ENCODE data around the gene SLC25A26. TPM values are rescaled to one million over a fixed set of nuclear protein-coding genes. Genes with fewer than 3 reads are reported as not detected.

Gene SLC25A26
- total RNA-seq, 2 donors from 2014 or later, result 19.1 to 22.4 TPM

DNA sequence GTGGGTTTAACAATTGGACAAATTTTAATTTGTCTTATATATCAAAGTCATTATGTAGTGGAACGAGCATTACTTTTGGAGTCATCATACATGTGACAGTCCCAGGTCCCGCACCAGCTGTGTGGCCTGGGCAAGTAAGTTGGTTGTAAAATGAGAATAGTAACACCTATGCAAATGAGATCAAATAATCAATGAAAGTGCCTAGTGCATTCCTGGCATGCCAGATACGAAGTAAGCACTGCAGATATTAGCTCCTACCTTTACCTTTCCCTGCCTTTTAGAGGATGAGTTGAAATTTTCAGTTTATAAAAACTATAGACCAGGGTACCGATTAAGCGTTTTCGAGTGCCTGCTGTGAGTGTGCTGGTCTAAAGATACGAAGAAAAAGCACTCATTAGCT, 145.9 kb downstream of the SLC25A26 start:
- H3K27me3 ChIP-seq, result no peaks in the 10 kb centered on the region
- TF ChIP-seq, protein P1, sequence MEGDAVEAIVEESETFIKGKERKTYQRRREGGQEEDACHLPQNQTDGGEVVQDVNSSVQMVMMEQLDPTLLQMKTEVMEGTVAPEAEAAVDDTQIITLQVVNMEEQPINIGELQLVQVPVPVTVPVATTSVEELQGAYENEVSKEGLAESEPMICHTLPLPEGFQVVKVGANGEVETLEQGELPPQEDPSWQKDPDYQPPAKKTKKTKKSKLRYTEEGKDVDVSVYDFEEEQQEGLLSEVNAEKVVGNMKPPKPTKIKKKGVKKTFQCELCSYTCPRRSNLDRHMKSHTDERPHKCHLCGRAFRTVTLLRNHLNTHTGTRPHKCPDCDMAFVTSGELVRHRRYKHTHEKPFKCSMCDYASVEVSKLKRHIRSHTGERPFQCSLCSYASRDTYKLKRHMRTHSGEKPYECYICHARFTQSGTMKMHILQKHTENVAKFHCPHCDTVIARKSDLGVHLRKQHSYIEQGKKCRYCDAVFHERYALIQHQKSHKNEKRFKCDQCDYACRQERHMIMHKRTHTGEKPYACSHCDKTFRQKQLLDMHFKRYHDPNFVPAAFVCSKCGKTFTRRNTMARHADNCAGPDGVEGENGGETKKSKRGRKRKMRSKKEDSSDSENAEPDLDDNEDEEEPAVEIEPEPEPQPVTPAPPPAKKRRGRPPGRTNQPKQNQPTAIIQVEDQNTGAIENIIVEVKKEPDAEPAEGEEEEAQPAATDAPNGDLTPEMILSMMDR (IDR thresholded peaks at IDR 0.05), result no peak
- DNase-seq (ENCODE audit: low spot score), result no peak
- H3K9me3 ChIP-seq, result no peaks in the 10 kb centered on the region
- peak overlapping the region; percentile 41 to 84 for H3K27ac ChIP-seq
- no peaks in the 10 kb centered on the region for H3K36me3 ChIP-seq
- H3K4me3 ChIP-seq, result no peak overlapping the region
- peaks cover 0 to 47% of the 10 kb centered on the region in 2 donors for H3K4me1 ChIP-seq

DNA sequence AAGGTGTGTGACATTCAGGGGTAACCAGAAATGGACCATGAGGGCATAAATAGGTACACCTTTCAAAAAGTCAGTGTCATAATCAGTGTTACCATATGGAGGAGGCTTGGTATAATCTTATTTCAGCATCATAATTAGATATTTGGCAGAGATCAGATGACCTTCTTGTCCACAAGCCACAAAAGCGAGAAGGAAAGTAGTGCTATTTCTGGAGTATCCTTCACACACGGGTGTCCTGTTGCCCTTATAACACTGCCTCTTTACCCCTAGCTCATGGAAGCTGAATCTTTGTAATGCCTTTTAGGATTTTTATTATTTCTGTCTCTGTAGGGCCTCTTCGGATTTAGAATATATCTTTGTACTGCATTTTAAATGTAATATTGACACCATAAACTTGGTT, 147.2 kb downstream of the SLC25A26 start:
- no peak overlapping the region for H3K4me3 ChIP-seq
- H3K36me3 ChIP-seq, result no peaks in the 10 kb centered on the region
- DNase-seq (ENCODE audit: low spot score), result no peak
- no peaks in the 10 kb centered on the region for H3K27me3 ChIP-seq
- H3K27ac ChIP-seq, result peak overlapping the region; percentile 28 to 84
- H3K9me3 ChIP-seq, result no peaks in the 10 kb centered on the region
- H3K4me1 ChIP-seq, result peaks cover 0 to 48% of the 10 kb centered on the region in 2 donors
- TF ChIP-seq, protein P1 (IDR thresholded peaks at IDR 0.05), result no peak

DNA sequence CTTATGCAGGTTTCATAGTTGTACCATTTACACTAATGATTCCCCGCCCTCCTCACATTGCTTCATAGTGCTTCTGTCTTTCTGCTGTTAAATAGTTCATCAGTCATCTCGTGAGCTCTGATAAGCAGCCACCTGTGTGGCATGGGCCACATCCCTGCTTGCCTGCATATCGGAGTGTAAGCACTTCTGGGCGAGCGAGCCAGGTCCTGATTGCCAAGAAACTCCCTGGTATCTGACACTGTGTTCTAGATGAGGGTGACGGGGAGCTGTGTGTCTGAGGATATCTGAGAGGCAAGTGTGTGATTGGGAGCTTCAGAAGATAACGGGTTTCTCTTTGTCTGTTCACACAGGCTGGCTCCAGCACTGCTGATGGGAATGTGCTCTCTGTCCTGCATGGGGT, 149.4 kb downstream of the SLC25A26 start:
- TF ChIP-seq, protein P1 (IDR thresholded peaks at IDR 0.05), result no peak
- Histone ChIP-seq H3K4me1 (peaks cover 0 to 31% of the 10 kb centered on the region in 2 donors), H3K27ac (peak overlapping the region; percentile 31 to 76), H3K36me3 (no peaks in the 10 kb centered on the region), H3K9me3 (no peaks in the 10 kb centered on the region), H3K27me3 (no peaks in the 10 kb centered on the region), H3K4me3 (peak overlapping the region in 1 of 2 donors; percentile 5)
- no peak for DNase-seq (ENCODE audit: low spot score)

DNA sequence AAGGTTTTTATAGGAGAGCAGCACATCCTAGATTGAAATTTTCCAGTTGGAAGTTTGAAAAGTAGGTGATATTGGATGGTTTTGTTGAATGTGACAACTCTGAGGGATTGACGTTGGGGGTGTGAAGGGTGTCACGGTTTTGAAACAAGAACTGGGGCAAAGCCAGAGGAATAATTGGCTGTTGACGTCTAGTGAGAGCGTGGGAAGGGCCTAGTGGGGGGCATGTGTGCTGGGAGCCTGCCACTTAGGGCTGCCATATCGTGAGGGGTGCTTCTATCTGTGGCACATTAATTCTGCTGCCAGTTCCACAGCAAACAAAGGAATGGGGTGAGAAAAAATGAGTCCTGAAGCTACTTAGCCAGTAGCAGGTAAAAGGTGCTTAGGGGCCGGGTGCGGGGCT, 150.6 kb downstream of the SLC25A26 start:
- TF ChIP-seq, protein P1 (IDR thresholded peaks at IDR 0.05), result no peak
- peaks cover 0 to 25% of the 10 kb centered on the region in 2 donors for H3K4me1 ChIP-seq
- H3K27ac ChIP-seq, result peak overlapping the region; percentile 31 to 76
- H3K27me3 ChIP-seq, result no peaks in the 10 kb centered on the region
- no peaks in the 10 kb centered on the region for H3K9me3 ChIP-seq
- DNase-seq (ENCODE audit: low spot score), result no peak
- H3K36me3 ChIP-seq, result no peaks in the 10 kb centered on the region
- no peak overlapping the region for H3K4me3 ChIP-seq

DNA sequence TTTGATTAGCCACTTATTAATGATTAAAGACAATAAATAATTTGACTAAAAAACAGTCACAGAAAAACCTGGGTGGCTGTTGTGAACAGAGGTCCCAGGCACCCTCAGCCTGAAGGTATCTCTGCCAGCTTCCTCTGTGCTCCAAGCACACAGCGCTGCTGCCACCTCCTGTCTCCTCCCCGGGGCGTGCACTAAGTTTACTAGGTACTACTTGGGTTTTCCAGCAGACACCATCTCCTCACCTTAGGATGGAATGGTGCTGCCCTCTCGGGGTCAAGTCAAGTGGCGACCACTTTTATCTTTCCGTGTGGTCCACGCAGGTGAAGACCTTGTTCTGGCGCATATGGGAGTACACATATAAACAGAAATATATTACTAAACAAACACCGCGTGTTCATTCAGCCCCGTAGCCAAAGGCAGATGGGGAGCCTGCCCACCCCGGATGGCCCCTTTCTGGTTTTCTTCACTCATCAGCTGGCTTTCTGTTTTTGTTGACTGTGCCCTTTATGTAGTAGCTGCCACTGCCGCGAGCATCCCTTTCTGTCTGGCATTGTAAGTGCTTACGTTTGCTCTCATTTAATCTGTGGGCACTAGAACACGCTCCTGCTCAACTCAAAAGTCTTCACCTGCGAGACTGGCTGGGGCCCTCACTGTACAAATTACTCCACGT, 152.0 kb downstream of the SLC25A26 start:
- H3K27me3 ChIP-seq, result no peaks in the 10 kb centered on the region
- peak overlapping the region; percentile 31 to 76 for H3K27ac ChIP-seq
- DNase-seq (ENCODE audit: low spot score), result no peak
- H3K4me1 ChIP-seq, result peaks cover 0 to 27% of the 10 kb centered on the region in 2 donors
- H3K9me3 ChIP-seq, result no peaks in the 10 kb centered on the region
- H3K36me3 ChIP-seq, result peaks cover 10% of the 10 kb centered on the region
- TF ChIP-seq, protein P1 (IDR thresholded peaks at IDR 0.05), result peak; percentile 30 to 69
- H3K4me3 ChIP-seq, result no peak overlapping the region

DNA sequence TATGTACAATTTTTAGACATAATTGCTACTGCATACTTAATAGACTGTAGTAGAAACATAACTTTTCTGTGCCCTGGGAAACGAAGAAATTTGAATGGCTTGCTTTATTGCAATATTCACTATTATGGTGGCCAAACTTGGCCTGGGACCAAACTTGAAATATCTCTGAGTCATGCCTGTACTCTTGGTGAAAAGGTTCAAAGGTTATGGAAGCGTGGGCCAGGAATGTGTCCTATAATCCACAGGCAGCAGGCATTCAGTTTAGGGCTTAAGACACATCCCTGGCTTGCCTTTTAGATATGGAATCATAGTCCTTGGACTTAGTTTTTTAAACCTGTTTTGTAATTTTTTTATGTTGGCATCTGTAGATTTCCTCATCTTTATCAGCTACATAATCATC, 155.8 kb downstream of the SLC25A26 start:
- no peak overlapping the region for H3K4me3 ChIP-seq
- H3K9me3 ChIP-seq, result no peaks in the 10 kb centered on the region
- TF ChIP-seq, protein P1 (IDR thresholded peaks at IDR 0.05), result no peak
- H3K36me3 ChIP-seq, result peaks cover 47% of the 10 kb centered on the region
- peaks cover 0 to 21% of the 10 kb centered on the region in 2 donors for H3K4me1 ChIP-seq
- no peak for DNase-seq (ENCODE audit: low spot score)
- peak overlapping the region in 1 of 2 donors; percentile 0 for H3K27ac ChIP-seq
- no peaks in the 10 kb centered on the region for H3K27me3 ChIP-seq
